ENCODE data around the gene NXPH3.
"Not testable (repeated sequence)": the region's sequence is repeated elsewhere in the genome, so short reads cannot be mapped to it uniquely, and the experiment has no call there.

Gene NXPH3

GRCh38 chr17:49575679-49576087 lies at the start of gene NXPH3:
NXPH3 (plus strand) TSS chr17:49575871; CDS start chr17:49576220, 349 bp downstream.
- DNase-seq: peak; percentile 41

GRCh38 chr17:49527927-49528651 lies 47.6 kb upstream of the NXPH3 start:
- no peak for DNase-seq

GRCh38 chr17:49528966-49529365 lies 46.7 kb upstream of the NXPH3 start:
- no peak for DNase-seq

- DNase-seq: no peak
Measured at GRCh38 chr17:49530118-49530517, 45.6 kb upstream of the NXPH3 start.

GRCh38 chr17:49543860-49544259 lies 31.8 kb upstream of the NXPH3 start:
- no peak for DNase-seq

- no peak for DNase-seq
Measured at GRCh38 chr17:49545007-49545660, 30.5 kb upstream of the NXPH3 start.

GRCh38 chr17:49545806-49546545 lies 29.7 kb upstream of the NXPH3 start:
- DNase-seq: no peak

- DNase-seq: no peak
Measured at GRCh38 chr17:49546546-49547535, 28.8 kb upstream of the NXPH3 start.

- DNase-seq: no peak
Measured at GRCh38 chr17:49547566-49547965, 28.1 kb upstream of the NXPH3 start.

- DNase-seq: no peak
Measured at GRCh38 chr17:49548051-49548505, 27.6 kb upstream of the NXPH3 start.

- DNase-seq: no peak
Measured at GRCh38 chr17:49548506-49549310, 27.0 kb upstream of the NXPH3 start.

GRCh38 chr17:49549311-49549605 lies 26.4 kb upstream of the NXPH3 start:
- DNase-seq: no peak

- no peak for DNase-seq
Measured at GRCh38 chr17:49549691-49550678, 25.7 kb upstream of the NXPH3 start.

- DNase-seq: not testable (repeated sequence)
Measured at GRCh38 chr17:49550764-49551163, 24.9 kb upstream of the NXPH3 start.

GRCh38 chr17:49551221-49552069 lies 24.2 kb upstream of the NXPH3 start:
- no peak for DNase-seq

GRCh38 chr17:49552070-49552751 lies 23.5 kb upstream of the NXPH3 start:
- no peak for DNase-seq

- DNase-seq: no peak
Measured at GRCh38 chr17:49553676-49554335, 21.9 kb upstream of the NXPH3 start.
